A172 (cell line): Measurements from ENCODE around the gene BANP. TPM values are rescaled to one million over a fixed set of nuclear protein-coding genes. Genes with fewer than 3 reads are reported as not detected.
A peak's percentile ranks its signal among the peaks of the same experiment; 100 is the strongest.
"Not testable (repeated sequence)": the region's sequence is repeated elsewhere in the genome, so short reads cannot be mapped to it uniquely, and the experiment has no call there.

Experiments used
- DNase-seq: peaks from one replicate; pipeline ENCODE4 v3.0.0-alpha.2; 2015; ENCODE audit warnings: low spot score
- total RNA-seq: library from RNA; depleted of rRNA; stranded (reverse); fragments of >200 nt; shearing (Covaris generic); gene quantifications from 2 replicates; pipeline ENCODE4 v1.2.3, GENCODE V29; 2014

BANP gene
- total RNA-seq, 1 experiment from 2014 or later, result 25.4 TPM

DNA sequence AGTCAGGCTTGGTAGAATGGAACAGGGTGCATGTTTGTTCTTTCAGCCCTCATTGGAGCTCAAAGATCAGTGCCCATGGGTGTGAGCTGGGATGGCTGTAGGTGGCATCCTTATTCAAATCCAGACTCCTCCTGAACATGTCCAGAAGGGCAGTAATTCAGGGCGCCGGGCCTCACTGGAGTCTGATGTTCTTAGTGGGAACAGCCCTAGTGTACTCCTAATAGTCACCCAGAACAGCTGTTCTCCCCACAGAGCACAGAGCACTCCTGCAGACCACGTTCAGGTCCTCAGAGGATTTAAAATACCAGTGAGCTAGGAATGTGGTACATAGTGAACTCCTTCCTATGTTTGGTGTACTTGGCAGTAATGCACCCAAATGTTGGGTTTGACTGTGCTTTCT is 96.2 kb downstream of the BANP start:
- no peak for DNase-seq

DNA sequence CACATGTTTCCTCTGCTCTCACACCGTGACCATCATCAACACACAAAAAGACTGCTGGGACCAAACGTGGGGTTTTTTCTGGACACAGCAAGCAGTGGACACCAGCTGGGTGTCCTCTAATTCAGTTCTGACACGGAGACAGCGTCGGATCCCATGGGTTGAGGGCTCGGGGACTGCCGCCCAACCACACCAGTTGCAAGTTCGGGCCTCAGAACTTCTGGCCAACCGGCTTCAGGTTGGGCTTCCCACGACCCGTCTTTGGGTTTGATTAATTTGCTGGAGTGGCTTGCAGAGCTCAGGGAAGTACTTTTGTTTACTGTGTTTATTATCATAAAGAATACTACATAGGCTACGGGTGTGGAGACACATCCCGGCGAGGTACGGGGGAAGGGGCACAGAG is 97.8 kb downstream of the BANP start:
- DNase-seq, result no peak

DNA sequence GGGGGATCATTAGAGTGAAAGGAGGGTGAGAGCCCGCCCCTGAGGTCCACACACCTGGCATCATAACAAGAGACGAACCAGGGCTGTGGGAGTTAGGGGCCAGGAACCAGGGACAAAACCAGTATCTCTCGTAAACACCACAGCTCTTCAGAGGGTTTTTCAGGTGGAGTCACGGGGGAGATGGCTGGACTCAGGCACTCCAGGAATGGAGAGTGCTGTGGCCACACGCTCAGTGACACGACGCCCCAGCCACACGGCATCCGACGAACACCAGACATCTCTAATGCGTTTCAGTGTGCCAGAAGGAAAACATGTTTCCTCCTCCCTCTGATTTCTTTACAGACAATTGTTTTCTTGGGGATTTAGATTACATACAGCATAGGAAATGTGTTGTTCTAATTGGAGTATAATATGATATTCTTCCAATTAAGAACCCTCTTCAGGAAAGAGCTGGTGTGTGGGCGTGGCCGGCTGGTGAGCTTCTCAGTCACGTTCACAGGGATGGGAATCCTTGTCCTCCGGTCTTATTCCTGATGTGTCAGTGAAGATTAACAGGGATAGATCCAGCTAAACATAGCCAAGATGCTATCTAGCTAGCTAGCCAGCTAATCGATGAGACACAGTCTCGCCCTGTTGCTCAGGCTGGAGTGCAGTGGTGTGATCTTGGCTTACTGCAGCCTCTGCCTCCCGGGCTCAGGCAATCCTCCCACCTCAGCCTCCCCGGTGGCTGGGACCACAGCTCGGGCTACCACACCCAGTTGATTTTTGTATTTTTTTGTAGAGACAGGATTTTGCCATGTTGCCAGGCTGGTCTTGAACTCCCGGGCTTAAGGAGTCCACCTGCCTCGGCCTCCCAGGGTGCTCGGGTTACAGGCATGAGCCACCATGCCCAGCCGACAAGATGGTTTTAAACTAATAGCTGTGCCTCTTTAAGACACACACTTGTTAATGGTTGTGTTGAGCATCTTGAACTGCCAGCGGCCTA is 98.6 kb downstream of the BANP start:
- DNase-seq, result no peak

DNA sequence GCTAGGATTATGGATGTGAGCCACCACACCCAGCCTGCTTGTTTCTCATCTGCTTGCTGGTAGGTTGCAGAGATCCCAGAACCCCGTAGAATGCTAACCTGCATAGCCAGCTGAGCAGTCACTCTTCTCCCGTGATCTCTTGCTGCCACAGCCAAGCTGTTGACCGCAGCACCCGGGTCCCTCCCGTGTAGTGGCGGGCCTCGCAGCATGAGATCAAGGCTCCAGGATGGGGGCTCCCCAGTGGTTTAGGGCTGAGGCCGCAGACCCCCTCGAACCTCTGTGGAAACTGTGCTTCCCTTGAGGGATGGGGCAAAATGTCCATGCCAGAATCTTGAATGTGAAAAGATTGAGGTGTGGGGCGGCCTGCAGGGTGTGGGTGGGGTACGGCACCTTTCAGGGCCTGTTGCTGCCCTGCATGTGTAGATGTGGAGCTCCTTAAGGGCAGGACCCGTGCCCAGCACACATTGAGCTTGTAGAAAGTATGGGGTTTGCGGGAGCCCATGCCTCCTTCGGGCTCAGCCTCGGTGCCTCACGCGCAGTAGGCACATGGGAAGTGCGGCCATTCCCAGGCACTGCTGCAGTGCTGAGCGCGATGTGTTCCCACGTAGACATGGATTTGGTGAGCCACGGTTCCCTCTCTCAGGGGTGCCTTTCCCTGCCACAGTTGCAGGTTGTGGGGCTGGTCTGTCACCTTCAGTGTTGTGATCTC is 99.9 kb downstream of the BANP start:
- DNase-seq, result no peak

DNA sequence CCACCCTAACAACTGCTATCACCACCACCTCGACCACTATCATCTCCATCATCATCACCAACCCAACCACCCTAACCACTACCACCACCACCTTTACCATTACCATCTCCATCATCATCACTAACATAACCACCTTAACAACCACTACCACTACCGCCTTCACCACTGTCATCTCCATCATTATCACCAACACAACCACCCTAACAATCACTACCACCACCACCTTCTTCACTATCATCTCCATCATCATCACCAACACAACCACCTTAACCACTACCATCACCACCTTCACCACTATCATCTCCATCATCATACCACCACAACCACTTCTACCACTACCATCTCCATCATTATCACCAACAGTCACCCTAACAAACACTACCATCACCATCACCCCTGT is 101.4 kb downstream of the BANP start:
- no peak for DNase-seq

DNA sequence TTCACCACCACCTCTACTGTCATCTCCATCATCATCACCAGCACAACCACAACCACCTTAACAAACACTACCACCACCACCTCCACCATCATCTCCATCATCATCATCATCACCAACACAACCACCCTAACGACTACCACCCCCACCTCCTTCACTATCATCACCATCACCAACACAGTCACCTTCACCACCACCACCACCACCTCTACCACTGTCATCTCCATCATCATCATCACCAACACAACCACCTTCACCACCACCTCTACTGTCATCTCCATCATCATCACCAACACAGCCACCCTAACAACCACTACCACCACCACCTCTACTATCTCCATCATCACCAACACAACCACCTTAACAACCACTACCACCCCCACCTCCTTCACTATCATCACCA is 102.2 kb downstream of the BANP start:
- DNase-seq, result not testable (repeated sequence)

DNA sequence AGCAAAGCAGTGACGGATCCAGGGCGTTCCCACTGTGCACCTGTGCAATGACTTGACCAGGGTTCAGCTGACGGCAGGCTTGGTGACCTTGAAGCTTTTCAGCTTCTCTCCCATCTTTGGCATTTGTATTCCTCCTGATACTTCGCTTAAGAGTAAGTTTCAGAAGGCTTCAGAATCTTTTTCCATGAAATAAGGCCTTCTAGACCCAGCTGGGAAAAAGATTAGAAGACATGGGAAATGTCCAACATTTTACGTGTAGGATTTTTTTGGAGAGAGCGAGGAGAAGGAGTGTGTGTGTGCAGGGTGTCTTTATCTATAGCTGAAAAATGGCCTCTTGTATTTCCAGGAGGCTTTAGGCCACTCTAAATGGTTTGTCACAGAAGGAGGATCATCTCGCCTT is 104.1 kb downstream of the BANP start:
- no peak for DNase-seq

DNA sequence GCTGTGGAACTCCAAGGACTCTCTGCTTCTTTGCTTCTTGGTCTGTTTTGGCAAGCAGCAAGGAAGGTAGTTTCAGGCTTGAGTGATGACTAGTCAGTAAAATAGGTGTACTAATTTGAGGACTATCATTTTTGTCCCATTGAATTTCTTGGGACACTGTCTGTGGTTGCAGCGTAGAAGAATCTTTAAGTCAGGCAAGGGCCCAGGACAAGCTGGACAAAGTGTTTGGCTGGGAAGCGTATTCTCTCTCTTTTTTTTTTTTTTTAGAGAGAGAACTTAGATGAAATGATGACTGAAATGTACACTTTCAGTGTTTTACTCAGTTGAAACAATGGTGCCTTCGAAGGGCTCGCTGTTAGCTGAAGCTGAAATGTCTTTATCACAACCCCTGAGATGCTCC is 105.0 kb downstream of the BANP start:
- DNase-seq, result no peak

DNA sequence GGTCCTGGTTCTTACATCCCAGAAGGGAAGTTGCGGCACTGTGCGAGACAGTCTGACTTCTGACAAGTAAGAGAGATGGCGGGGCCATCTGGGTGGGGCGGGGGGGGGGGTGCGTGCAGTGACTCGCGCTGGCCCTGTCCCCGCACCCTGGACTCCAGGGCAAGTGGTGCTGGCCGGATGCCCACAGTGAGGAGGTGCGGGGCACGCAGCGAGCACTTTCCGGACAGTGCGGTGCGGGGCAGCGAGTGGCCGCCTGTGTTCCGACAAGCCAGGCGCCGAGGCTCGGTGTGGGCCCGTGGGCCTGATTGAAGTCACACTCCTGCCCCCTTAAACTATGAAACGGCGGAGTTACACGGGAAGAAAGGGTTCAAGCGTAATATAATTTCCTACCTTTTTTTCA is 106.4 kb downstream of the BANP start:
- no peak for DNase-seq

DNA sequence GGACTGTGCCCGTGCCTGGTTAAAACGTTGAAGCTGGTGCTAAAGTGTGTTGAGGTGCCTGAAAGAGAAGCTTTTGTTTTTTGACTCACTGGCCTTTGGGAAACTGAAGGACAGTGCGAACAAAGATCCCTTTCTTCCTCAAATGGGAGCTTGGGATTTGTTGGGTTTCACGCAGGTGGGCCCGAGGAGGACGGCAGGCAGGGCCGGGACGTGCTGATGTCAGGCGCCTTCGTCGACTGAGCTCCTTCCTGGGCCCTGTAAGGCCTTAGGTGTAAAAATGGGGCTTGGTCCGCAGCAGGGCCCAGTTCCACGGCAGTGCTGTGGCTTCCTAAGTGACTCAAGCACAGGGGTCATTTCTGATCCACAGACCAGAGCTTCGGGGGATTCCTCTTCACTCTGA is 106.9 kb downstream of the BANP start:
- DNase-seq, result no peak

DNA sequence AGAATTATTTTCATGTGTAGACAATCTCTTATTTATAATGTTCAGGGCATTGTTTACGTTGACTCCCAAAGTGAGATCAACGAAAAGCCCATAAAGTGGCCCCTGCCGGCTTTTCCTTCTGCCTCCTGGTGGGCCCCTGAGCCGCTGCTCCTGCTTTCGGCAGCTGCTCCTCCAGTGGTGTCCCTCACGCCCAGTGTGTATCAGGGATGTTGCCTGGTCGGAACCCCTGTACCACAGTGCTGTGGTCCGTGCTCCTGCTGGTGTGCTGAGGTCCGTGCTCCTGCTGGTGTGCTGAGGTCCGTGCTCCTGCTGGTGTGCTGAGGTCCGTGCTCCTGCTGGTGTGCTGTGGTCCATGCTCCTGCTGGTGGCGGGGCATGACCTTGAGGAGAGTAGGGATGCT is 107.6 kb downstream of the BANP start:
- DNase-seq, result no peak

DNA sequence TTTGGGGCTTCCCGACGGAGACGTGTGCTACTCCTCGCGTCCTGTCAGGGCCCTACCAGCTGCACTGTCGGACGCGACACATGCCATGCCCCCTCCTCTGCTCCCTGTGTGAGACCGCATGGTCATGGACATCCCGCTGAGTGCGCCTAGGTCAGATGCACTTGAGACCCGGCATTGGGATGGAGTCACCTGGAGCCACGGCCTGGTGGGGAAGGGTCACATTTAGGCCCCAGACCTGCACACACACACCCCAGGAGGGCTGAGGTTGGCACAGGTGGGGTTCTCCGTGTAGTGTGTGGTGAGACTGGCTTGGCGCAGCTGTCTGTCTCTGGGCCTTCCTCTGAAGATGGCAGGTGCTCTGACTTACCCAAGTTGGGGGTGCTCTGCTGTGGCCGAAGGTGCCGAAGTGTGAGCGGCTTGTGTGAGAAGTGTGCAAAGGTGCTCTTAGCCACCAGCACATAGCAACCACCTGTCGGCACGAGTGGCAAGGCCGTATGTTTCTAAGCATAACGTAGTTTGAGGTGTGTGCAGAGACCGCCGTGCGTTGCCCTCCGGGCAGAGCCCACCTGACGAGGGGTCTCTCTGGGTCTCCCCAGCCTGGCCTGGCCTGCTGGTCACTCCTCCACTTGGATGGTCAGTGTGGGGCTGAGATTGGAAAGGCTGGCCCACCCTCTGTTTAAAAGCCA is 108.6 kb downstream of the BANP start:
- no peak for DNase-seq

DNA sequence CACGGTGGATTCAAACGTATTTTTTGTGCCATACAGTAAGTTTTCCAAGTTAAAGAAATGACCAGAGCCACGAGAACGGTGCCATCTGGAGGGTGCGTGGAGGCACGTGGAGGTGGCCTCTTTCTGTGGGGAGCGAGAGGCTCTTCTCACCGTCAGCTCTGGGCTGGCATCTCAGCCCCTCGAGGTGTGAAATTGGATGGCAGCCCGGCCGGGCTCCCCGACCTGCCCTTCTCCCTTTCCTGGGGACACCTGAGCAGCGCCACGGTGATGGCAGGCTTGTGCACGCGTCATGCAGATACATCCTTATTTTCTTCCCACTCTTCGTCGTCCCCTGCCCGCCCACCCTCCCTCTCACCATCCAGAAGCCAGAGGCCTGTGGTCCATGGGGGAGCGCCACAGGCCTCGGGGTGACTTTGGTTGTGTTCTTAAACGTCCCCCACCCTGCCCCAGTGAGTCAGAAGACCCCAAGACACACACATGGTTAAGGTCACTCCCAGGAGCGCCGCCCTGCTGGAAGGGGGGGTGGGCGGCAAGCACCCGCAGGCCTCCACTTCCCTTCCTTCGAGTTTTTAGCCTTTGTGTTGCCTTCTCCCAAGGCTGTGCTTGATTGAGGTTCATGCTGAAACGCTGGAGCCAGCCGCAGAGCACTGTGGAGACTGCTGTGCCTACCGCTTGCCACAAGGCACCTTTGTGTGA is 109.4 kb downstream of the BANP start:
- DNase-seq, result no peak

DNA sequence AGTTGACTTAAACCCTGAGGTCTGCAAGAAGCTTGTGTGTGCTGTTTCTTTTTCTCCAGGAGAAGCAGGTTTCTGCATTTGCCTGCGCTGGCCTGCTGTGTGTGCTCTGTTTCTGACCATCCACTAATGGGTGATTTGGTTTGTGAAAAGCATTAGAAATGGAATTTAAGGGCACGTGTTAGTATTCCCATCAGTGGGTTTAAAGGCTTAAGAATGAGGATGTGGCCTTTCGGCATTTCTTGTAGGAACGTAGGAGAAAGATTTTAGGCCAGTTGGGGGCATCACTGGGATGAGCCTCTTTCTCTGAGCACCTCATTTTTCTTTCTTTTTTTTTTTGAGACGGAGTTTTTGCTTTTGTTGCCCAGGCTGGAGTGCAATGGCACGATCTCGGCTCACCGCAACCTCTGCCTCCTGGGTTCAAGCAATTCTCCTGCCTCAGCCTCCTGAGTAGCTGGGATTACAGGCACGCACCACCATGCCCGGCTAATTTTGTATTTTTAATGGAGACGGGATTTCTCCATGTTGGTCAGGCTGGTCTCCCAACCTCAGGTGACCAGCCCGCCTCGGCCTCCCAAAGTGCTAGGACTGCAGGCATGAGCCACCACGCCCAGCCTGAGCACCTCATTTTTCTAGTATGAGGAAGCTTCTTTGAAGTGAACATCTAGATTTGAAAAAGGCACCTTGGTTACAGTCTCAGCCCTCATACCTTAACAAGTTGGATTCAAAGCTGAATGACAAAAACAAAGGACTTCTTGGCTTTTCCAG is 110.3 kb downstream of the BANP start:
- DNase-seq, result no peak

DNA sequence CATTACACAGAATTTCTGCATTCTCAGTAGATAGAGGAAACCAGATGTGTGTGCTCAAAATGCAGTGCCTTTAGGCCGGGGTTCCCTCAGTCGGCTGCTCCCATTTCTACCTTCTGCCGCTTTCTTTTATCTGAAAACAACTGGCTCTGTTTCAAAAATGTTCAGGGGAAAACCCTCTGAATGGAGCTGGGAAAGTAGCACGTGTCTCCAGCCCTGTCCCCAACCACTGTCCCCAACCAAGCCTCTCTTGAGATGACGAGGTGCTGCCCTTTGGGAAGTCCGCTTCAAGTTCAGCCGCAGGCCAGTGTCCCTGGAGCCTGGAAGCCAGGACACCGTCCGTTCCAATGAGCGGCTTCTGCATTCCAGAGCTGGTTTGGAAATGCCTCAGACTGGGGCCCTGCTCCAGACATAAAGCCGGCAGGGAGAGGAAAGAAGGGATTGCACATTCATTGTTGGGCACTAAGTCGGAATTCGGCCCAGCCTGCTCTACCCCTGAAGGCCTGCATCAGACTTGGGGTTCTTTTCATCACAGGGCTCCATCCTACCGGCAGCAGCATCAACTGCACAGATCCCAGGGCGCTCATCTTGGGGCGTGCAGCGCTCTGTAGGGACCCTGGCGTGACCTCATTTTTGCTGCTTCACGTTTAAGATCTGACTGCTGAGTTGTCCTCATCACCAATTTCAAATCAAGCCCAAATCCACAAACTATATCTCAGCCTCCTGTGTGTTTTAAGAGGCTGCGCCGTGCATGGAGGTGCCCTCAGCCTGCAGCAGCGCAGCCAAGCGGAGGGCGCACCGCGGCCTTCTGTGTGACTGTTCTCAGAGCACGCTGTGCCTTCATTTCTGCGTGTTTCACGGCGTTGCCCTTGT is 111.3 kb downstream of the BANP start:
- DNase-seq, result peak; percentile 19

DNA sequence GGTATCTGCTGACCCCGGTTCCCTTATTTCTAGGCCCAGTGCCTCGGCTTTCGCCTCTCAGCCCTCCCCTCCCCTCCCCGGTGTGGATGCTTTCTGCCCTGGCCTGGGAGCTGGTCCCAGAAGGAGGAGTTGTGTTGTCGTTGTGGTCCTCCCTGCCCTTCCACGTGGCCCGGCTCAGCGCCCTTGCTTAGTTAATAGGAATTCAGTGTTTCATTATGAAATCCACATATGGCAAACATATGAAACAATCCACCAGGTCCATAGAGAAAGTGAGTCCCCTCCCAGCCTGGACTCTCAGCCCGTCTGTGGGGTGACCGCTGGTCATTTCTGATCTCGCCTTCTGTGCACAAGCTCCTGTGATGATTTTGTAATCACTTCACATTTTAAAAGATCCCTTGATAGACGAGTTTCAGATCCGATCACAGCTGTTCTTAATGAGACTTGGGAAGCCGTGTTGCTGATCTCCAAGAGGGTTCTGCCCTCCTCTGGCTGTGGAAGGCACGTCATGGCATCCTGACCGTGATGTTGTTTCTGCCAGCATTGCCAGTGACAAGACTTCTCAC is 112.1 kb downstream of the BANP start:
- no peak for DNase-seq

DNA sequence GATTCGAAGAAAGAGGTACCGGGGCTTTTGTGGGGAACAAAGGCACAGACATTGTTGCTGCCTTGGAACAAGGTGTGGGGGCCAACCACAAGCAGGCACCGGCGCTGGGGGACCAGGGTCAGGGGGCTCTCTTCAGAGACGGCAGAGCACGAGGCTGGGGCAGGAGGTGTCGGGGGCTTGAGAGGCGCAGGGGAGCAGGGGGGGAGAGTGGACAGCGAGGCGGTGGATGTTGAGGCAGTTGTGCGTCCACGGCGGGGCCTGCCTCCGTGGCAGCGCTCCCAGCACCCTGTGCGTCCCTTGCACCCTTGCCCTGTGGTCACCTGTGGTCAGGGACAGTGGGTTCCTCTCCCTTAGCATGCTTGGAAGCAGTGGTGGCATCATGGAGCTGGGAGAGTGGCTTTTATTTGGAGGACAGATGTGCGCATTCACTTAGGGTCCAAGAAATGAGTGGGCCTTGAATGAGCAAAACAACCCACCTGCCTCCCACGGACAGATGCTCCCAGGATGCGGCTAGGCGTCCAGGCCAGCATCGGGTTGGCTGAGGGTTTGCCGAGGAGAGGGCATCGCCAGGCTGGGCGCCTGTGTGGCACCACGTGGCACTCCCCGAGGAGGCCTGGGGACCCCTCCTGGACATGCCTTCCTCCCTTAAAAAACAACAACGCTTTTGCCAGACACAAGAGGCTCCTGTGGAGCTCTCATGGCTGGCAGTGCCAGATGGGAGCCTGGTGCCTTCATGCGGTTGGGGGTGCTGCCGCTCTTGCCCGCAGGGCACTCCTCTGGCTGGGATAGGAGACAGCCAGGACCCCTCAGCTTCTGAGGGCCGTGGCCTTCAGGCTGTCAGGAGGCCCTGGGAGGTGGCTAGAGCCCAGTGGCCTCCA is 113.0 kb downstream of the BANP start:
- DNase-seq, result no peak

DNA sequence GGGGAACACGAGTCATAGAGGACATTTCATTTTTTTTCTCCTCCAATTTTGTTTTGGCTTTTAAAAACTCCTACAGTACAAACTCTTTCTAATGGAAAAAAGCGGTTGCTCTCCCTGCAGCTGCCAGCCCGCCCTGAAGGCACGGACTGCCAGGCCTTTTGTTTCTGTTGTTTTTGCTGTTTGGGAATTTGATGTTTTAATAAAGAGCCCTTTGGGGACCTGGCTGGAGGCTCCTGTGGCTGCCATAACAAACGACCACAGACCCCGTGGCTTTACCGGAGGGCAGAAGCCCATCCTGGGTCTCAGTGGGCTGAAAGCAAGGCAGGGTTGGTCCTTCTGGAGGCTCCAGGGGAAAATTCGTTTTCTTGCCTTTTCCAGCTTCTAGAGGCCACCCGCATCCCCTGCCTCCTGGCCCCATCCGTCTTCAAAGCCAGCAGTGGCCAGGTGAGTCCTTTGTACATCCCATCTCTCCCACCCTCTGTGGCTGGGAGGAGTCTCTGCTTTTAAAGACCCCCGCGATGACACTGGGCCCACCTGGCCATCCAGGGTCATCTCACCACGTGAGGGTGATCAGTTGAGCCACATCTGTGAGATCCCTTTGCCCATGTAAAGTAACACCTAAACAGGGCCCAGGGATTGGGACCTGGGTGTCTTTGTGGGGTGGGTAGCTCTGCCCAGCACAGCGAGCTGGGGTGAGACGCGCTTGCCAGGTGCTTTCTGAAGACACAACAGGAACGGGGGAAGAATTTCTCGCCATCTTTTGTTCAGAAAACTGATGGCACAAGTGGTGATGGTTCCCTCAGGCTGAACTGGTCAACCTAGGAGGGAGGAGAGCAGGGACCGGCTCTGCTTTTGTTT is 113.9 kb downstream of the BANP start:
- DNase-seq, result no peak
